CD4-positive, alpha-beta T cell treated with Interleukin-15 for 4 hours (primary cell): ENCODE data around the gene EFR3B.
"Not testable (repeated sequence)": the region's sequence is repeated elsewhere in the genome, so short reads cannot be mapped to it uniquely, and the experiment has no call there.

Experiments
- DNase-seq: peaks from one replicate; pipeline ENCODE4 v3.0.0-alpha.2; 2020; ENCODE audit warnings: low spot score

Gene EFR3B

DNA sequence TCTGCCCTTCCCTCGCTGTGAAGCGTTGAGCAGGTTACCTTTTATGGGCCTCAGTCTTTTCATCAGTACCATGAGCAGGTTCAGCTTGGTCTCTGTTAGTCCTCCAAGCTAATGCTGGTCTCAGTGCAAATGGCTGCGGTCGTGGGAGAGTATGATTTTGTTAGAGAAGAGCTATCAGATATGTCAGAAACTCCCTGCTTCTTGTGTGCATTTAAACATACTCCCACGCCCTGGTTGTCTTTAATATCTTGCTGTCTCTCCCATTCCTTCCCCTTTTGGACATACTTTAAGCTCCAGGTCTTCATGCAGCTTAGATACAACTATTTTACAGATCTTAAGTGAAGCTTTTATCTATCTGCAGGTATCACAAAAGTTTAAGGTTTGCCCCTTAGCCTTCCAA lies 62.9 kb downstream of the EFR3B start:
- no peak for DNase-seq

DNA sequence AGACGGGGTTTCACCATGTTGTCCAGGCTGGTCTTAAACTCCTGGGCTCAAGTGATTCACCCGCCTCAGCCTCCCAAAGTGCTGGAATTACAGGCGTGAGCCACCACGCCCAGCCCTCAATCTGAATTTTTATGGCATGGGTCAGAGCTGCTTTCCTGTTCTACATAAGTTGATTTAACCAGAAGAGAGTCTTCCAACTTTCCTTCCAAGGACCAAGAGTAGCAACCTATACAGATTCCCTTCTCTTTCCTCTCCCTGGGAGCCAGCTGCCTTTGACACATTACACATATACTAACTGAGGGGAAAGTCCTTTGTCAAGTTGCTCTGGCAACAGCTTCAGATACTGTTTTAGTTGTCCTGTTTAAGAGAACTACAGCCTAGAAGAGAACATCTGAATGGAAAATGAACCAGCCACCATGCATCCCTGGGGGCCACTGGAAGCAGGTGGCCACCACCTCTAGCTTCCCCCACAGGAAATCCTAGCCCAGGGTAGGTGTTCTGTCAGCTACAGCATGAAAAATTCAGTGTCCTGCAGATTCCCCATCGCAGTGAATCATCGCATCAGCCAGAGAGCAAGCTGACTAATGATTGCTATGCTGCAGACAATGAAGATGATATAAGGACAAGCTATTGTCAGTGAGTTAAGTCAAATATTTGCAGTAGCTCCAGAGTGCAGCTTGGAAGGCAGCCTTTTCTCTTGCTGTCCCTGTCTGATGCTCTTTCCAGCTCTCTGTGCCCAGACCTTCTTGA lies 63.6 kb downstream of the EFR3B start:
- no peak for DNase-seq

DNA sequence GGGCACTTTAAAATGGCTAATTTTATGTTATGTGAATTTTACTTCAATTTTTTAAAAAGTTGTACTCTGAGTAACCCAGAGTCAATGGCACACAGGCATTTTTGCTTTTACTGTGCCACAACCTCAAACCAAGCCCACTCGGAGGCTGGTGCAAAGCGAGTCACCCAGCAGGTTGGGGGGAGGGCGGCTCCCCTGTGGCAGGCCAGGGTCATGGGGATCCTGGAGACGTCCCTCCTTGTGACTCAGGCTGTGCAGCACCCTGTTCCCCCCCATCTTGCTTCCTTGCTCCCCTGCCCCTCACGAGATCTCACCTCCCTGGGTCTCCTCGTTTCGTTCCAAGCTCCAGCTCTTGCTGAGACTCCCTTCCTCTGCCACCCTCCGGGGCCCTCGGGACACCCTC lies 67.9 kb downstream of the EFR3B start:
- DNase-seq: no peak

DNA sequence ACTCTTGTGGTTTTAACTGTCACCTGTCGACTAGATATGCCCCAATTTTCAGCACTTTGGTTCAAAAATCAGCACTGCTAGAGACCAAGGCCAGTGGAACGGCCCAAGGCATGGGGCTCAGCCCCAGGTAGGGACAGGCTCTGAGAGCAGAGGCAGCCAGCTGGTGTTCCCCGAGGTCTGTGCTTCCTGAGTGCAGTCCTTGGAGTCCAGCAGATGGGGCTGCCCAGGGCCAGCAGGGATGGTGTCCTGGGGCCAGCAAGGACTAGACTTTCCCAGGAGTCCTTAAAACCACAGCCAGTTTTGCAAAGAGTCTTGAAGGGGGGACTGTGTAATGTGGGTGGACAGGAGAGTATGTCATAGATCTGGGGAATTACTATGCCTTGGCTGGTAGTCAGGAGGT lies 70.2 kb downstream of the EFR3B start:
- DNase-seq: no peak

DNA sequence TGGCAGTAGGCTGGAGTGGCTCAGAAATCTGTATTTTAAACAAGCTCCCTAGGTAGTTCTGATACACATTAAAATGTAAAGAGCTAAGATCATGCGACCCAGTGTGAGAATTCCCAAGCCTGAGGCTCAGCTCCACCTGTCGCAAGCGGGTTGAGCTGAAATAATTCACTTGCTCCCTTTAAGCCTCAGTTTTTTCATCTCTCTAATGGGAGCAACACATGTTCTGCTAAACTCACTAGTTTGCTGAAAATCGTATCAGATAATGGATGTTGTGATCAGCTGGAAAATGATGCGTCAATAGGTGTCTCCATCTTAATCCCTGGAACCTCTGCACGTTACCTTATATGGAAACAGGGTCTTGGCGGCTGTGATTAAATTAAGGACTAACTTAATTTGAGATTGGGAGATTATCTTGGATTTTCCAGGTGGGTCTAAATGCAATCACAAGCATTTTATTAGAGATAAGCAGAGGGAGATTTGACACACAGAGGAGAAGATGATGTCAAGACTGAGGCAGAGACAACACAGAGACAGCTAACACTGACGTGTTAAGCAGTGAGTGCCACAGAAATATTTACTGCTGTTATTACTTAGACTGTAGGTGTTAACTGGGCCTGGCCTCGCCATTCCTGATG lies 73.5 kb downstream of the EFR3B start:
- DNase-seq: no peak

DNA sequence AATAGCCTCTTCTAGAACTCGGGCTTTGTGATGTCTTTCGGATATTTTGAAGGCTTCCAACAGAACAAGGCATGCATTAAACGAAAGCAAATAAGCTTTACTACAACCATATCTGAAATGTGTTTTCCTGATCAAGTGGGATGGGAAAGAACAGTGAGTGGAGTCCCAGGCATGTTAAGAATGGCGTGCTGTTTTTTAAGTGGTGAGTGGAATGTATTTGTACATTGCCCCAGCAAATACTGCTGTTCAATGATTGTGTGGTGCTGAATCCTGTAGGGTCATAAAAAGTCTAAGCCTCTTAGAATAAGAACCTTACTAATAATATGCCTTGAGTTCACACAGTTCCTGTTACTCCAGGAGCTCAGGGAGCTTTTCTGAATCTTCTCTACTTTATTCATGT lies 74.0 kb downstream of the EFR3B start:
- DNase-seq: no peak

DNA sequence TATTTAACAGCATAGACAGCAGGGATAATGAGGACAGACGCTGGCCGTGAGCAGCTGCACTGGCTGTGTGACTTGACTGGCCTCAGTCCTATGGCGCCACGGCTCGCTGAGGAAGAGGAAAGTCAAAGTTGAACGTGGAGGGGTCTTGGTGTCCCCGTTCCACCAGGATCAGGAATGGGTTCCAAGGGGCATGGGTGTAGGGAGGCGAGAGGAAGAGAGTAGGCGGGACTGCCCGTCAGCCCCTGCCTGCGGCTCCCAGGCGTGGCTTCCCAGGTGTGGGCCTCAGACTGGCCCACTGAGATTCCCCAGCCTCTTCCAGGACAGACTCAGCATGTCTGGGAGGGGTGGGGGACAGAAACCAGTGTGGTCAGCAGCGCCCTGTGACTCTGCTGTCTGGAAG lies 75.1 kb downstream of the EFR3B start:
- DNase-seq: no peak

DNA sequence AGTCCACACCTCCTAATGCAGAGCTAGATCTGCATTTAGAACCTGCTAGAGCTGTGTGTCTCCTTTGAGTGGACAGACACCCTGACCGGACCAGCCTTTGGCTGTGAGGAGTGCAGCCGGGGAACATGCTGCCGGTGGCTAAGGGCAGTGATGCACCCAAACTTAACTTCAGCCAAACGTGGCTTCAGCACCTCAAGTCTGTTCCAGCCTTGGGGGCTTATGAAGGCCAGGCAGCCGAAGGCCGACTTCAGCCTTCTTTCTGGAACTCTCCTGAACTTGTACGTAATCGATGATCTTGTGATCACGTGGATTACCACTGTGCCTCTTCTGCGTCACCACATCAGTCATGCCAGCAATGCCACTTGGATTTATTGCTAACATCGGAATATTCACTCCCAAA lies 77.4 kb downstream of the EFR3B start:
- no peak for DNase-seq

DNA sequence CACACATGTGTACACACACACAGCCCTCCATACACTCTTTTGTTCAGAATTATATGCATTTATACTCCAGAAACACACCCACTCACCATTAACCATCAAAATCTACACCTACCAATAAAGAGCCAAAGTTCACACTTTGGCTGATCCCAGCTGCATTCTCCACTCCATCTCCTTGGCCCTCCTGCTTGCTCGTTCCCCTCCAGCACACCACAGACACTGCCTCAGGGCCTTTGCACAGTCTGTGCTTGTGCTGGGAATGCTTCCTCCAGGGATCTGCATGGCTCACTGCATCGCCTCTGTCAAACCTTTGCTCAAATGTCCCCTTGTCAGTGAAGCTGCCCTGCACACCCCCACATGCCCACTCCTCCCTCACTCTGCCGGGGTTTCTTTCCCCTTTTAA lies 80.5 kb downstream of the EFR3B start:
- no peak for DNase-seq

DNA sequence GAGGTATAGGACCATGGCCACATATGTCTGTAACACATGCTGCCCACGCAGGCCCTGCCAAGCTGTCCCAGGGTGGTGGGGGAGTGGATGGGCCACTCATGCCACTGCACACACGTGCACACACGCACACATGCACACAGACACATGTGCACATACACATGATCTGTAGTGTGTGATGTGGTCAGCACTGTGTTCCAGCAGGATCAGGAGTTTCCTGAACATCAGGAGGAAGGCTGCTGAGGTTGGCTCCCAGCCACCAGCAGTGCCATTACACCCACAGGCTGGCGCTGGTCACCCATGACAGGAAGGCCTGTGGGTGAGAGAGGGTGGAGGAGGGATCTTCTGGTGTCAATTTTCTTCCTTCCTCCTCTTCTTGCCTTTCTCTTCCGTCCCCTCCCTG lies 81.8 kb downstream of the EFR3B start:
- no peak for DNase-seq

DNA sequence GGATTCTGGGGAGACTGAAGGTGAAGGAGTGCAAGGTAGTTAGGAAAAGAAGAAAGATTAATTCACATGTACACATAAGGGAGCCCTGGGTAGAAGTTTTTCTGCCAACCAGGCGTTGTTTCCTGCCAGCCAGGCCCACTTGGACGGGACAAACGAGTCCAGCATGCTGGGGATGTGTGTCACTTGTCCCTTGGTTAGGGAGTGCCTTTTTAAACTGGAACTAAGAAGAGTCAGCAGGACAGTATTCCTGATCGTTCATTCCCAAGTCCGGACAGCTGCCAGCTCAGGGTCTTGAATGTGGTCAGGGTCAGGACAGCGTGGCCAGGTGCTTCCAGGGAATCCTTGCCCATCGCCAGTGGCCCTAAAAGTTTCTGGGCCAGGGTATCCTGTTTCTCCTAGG lies 83.3 kb downstream of the EFR3B start:
- DNase-seq: no peak

DNA sequence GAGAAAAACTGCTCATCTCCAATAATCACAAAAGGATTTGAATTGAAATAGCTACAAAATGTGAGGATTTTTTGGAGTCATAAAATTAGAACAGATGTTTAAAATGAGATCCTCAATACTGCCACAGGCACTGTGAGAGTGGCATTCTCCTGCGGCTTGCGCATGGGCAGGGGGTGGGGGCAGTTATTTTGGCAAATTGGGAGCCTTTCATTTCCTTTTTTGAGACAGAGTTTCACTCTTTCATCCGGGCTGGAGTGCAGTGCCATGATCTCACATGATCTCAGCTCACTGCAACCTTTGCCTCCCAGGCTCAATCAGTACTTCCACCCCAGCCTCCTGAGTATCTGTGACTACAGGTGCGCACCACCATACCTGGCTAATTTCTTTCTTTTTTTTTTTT lies 84.1 kb downstream of the EFR3B start:
- DNase-seq: no peak

DNA sequence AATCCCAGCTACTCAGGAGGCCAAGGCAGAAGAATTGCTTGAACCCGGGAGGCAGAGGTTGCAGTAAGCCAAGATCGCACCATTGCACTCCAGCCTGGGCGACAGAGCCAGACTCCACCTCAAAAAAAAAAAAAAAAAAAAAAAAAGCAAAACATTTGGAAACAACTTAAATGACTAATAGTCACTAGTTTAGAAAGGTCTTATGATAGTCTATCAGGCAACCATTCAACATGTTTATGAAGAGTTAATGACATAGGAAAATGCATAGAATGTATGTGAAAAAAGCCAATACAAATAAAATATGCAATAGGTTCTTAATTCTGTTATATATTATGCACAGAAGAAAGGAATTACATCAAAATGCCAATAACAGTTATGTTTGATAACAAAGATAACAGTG lies 85.2 kb downstream of the EFR3B start:
- DNase-seq: not testable (repeated sequence)

DNA sequence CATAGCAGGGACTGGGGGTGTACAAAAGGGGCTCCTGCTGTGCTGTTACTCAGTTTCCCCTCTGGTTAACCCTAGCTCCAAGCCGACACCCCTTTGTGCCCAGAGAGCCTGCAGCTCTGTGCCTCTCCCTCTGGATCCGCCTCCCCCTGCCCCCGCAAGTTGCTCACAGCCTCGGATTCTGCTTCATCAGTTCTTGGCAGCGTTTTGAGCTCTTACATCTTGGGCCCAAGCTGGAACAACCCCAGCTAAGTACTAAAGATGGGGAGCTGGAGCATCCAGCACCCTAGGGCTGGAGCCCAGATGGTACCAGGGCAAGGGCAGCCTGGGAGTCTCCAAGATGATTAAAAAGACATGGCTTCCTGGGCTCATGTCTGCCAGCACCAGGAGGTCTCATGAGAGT lies 85.8 kb downstream of the EFR3B start:
- no peak for DNase-seq

DNA sequence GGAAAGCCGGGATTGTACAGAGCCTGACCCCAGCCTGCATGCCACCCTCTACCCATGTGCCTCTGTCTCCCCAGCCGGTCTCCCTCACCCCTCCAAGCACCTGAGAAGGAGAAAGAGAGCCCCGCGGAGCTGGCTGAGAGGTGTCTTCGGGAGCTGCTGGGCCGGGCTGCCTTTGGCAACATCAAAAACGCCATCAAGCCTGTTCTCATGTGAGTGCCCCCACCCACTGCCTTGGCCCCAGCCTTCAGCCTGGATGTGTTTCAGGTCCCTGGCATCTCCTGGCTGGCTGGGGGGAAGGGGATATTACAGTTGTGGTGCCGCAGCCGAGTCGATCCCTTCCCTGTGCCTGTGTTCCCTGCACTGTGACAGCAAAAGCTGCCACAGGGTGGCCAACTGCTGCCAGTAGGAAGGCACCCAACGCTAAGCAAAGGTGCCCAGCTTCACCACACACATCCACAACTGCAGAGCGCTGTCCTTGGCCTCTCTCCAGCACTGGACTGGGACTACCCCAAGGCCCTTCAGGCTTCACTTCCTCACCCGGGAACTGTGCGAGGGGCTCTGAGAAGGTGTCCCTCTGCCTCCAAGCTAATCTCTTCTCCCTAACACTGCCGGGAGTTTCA lies 88.1 kb downstream of the EFR3B start:
- no peak for DNase-seq

DNA sequence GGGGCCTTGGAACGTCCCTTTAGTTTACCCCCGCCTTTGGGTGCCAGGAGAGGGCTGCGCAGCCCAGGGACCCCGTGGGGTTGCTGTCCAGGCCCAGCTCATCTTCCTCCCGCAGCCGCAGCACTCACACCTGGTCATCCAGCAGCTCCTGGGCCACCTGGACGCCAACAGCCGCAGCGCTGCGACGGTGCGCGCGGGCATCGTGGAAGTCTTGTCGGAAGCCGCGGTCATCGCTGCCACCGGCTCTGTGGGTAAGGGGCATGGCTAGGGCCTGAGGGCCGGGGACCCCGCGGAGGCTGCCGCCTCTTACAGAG lies 89.3 kb downstream of the EFR3B start:
- no peak for DNase-seq

DNA sequence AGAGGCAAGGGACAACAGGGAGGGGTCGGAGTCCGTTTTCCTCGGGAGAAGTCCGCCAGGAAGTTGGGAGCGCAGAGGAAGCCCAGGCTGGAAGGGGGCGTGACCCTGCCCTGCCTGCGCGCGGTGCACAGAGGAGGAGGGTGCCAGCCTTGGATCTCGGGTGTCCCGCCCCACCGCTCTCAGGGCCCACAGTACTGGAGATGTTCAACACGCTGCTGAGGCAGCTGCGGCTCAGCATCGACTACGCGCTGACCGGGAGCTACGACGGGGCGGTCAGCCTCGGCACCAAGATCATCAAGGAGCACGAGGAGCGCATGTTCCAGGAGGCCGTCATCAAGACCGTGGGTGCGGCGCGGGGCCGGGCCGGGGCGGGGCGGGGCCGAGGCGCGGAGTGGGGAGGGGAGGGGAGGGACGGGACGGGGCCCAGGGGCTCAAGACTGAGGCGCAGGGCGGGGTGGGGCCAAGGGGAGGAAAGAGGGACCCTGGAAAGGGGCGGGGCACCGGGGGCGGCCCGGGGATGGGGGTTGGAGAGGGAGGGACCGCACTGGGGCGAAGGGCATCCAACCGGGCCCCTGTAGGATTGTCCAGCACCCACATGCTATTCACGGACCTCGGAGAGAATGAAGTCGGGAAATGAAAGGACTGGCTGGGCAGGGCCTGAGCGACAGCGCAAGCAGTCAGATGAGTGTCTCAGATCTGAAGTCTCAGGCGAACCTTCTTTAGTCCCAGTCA lies 89.9 kb downstream of the EFR3B start:
- no peak for DNase-seq

DNA sequence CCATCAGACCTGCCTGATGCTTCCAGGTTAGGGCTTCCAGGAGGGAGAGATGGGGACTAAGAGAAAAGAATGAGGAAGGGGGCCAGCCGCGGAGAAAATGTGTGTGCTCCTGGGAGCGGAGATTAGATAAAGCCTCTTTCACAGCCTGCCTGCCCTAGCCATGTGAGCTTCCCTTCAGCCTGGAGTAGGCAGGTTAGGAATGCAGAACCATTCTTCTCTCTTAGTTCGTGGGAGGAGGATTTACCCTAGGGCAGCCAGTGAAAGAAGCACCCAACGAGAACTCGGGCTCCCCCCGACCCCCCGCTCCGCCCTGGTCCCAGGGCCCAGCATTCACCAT lies 90.4 kb downstream of the EFR3B start:
- DNase-seq: no peak

DNA sequence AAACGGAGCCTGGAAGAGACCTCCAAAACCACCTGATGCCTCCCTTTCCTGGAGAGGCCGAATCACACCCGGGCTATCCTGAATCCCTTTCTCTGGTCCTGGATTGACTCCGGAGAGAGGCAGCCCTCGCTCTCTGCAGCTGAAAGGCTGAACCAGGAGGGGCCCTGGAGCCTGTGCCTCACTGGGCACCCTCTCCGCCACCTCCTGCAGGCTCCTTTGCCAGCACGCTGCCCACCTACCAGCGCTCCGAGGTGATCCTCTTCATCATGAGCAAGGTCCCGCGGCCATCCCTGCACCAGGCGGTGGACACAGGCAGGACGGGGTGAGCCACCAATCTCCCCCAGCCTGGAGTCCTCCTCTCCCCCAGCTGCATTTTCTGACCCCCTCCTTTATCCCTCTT lies 90.8 kb downstream of the EFR3B start:
- no peak for DNase-seq

DNA sequence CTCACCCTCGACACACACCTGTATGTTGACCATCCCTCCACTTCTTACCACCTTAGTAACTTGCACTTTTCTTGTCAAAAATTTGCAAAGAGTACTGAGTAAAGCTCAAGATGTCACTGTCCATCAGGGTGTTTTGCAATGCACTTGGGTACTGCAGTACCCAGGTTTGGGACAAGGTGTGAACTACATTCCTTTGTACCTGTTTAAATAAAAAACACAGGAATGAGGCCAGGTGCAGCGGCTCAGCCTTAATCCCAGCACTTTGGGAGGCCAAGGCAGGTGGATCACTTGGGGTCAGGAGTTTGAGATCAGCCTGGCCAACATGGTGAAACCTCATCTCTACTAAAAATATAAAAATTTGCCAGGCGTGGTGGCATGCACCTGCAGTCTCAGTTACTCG lies 98.7 kb downstream of the EFR3B start:
- DNase-seq: not testable (repeated sequence)

DNA sequence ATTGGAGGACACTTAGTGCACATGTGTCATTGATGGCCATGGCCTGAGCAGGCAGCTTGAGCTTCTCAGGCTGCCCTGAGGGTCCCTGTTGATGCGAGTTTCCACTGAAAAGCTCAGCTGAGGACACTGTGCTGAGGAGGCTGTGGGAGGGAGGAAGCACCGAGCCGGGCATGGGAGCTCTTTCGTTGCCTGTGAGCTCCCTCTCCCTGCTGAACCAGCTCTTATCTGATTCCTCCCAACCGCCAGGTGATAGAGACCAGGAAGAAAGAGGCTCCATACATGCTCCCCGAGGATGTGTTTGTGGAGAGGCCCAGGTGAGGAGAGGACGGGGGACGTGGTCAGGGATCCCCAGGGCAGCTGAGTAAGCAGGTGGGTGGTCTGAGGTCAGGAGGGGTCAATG lies 99.2 kb downstream of the EFR3B start:
- no peak for DNase-seq

DNA sequence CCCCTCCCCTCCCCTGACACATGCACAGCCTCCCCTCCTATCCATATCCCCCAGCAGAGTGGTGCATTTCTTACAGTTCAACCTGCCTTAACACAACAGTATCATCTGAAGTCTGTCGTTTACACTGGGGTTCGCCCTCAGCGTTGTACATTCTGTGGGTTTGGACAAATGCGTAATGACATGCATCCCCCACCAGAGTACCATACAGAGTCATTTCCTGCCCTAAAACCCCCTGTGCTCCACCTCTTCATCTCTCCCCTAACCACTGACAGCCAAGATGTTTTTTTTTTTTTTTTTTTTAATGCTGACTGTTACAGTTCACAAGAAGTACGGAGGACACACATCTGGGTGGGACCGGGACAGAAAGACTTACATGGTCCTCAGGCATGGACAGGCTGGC lies 103.9 kb downstream of the EFR3B start:
- no peak for DNase-seq

DNA sequence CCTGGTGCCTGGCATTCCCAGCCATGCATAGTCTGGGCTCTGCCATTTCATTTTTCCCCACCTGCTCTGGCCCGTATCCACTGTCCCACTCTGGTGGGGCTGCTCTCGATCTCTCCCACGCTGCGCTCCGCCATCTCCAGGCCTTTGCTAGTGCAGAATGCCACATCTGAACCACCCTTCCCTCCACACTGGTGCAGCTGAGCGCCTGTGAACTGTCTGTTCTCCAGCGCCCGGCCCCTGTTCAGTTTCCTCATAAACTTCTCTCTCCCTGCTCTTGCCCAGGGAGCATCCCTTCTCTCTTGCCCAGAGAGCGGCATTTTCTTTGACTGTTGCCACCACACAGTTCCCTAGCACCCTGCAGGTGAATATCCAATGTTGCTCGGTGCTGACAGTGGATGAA lies 105.0 kb downstream of the EFR3B start:
- no peak for DNase-seq
